T-cell (primary cell): Measurements from ENCODE around the gene ABCC10. TPM values are rescaled to one million over a fixed set of nuclear protein-coding genes. Genes with fewer than 3 reads are reported as not detected.

Source experiments
- ATAC-seq, 4 experiments: fragments of 200-7000 bp in 3 of 4; fragments of 150-1000 bp in 1 of 4; cut with Tn5 transposase; replicated peaks in 1 of 4; 1 replicate in 3 of 4; 2 replicates in 1 of 4; pipeline ENCODE4 v1.10.0; 2021; ENCODE audit warnings: moderate library complexity in 3 of 4, mild to moderate bottlenecking in 2 of 4, moderate number of reproducible peaks in 1 of 4
- CTCF ChIA-PET, 2 donors: fragments of 300-600 bp; sonication (Branson Sonifier 250); formaldehyde crosslinking; loops; one replicate each; lab custom pipeline; 2022; ENCODE audit warnings: antibody characterized with exemption in 2 of 2; lab: Charles Lee
- POLR2A ChIA-PET, 2 donors: fragments of 300-600 bp; sonication (Branson Sonifier 250); formaldehyde crosslinking; loops; one replicate each; lab custom pipeline; 2022; ENCODE audit warnings: antibody characterized with exemption in 2 of 2; lab: Charles Lee
- DNase-seq, 35 experiments: peaks; one replicate each; pipeline versions ENCODE4 v3.0.0 to v3.0.0-alpha.2; 2013 to 2023
- H3K27ac ChIP-seq: one replicate; pipeline ENCODE4 v1.5.1; 2013; ENCODE audit warnings: low read length
- H3K27me3 ChIP-seq, 2 experiments: replicated peaks in 1 of 2; 1 replicate in 1 of 2; 2 replicates in 1 of 2; pipeline versions ENCODE4 v1.6.1 to v1.7.0; 2013; ENCODE audit warnings: low read length in 1 of 2, mixed read lengths in 1 of 2; ENCODE audit not compliant: control insufficient read depth in 2 of 2, insufficient read depth in 2 of 2; ENCODE audit errors: extremely low read depth in 1 of 2
- H3K36me3 ChIP-seq, 2 donors: 1 replicate in 1 of 2; 2 replicates in 1 of 2; pipeline versions ENCODE4 v1.6.1 to v1.7.0; 2013; ENCODE audit warnings: low read length in 1 of 2; ENCODE audit not compliant: control insufficient read depth in 2 of 2, insufficient read depth in 1 of 2; ENCODE audit errors: extremely low read depth in 1 of 2
- H3K4me1 ChIP-seq, 2 experiments: 1 replicate in 1 of 2; 2 replicates in 1 of 2; pipeline versions ENCODE4 v1.6.1 to v1.7.0; 2013; ENCODE audit warnings: low read length in 2 of 2, mixed read lengths in 1 of 2; ENCODE audit not compliant: insufficient read depth in 2 of 2, control insufficient read depth in 1 of 2; ENCODE audit errors: extremely low read depth in 1 of 2
- H3K4me3 ChIP-seq, 2 donors: 1 replicate in 1 of 2; 2 replicates in 1 of 2; pipeline versions ENCODE4 v1.5.1 to v1.7.0; 2013; ENCODE audit warnings: mild to moderate bottlenecking in 2 of 2, low read length in 1 of 2, moderate library complexity in 1 of 2; ENCODE audit not compliant: control insufficient read depth in 1 of 2; ENCODE audit errors: extremely low read depth in 1 of 2
- H3K9me3 ChIP-seq: 2 replicates; pipeline ENCODE4 v1.7.0; 2013
- H3K27ac Mint-ChIP-seq, 2 donors: one replicate each; pipeline ENCODE4 v1.8.0; 2020 to 2021; ENCODE audit warnings: mild to moderate bottlenecking in 2 of 2, mixed read lengths in 2 of 2
- H3K27me3 Mint-ChIP-seq, 2 donors: one replicate each; pipeline ENCODE4 v1.8.0; 2021 to 2022; ENCODE audit warnings: mixed read lengths in 2 of 2
- H3K36me3 Mint-ChIP-seq: one replicate; pipeline ENCODE4 v1.8.0; 2021; ENCODE audit warnings: mixed read lengths
- H3K4me1 Mint-ChIP-seq, 3 donors: one replicate each; pipeline ENCODE4 v1.8.0; 2020 to 2022; ENCODE audit warnings: mixed read lengths in 3 of 3, mild to moderate bottlenecking in 1 of 3
- H3K4me3 Mint-ChIP-seq, 3 donors: one replicate each; pipeline ENCODE4 v1.8.0; 2020 to 2022; ENCODE audit warnings: mild to moderate bottlenecking in 3 of 3, mixed read lengths in 3 of 3, moderate library complexity in 3 of 3
- H3K9me3 Mint-ChIP-seq, 3 donors: one replicate each; pipeline ENCODE4 v1.8.0; 2020 to 2022; ENCODE audit warnings: mixed read lengths in 3 of 3
- WGBS: methylation state at CpG from one replicate; pipeline ENCODE4 v1.1.5; 2013; ENCODE audit warnings: missing lambda C conversion rate; ENCODE audit not compliant: insufficient coverage; 5-methylcytosine and 5-hydroxymethylcytosine counted together
- total RNA-seq, 35 experiments: library from RNA in 6 of 35; stranded (reverse) in 6 of 35; fragments of 120-200 nt in 1 of 35; gene quantifications; one replicate each; pipeline versions ENCODE4 v1.2.1 to v1.2.4 and lab custom pipeline; 2013 to 2026

ABCC10 gene
- total RNA-seq, 5 donors from 2014 or later (not counting 1 experiment from before 2014, with no cell fraction given): 57.8 to 85.4 (median 75.5) TPM

DNA sequence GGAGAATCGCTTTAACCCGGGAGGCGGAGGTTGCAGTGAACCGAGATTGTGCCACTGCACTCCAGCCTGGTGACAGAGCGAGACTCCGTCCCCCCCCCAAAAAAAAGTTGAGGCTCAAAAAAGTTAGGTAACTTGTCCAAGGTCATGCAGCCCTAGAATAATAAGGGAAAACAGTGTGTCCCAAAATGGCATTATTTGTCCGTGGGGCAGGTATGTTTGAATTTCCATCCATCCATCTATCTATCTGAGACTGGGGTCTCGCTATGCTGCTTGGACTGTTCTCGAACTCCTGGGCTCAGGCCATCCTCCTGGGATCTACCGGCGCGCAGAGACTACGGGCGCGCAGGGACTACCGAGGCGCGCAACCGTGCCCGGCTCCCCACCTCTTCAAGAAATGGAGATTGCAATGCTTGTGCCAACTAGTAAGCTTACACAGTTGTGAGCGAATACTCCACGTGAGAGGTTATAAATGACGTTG, 374 bp upstream of the ABCC10 start:
- Mint-ChIP-seq H3K27me3 (no peaks in the 10 kb centered on the region), H3K4me1 (peaks cover 24 to 34% (median 29%) of the 10 kb centered on the region in 3 donors), H3K4me3 (peak overlapping the region; percentile 92 to 94 (median 92)), H3K9me3 (no peaks in the 10 kb centered on the region), H3K27ac (peak overlapping the region; percentile 94), H3K36me3 (peaks cover 3% of the 10 kb centered on the region)
- DNase-seq (no peak), ATAC-seq (no peak)
- ChIA-PET CTCF (interaction anchor here in 1 of 2 donors (0.6 to 1.5 kb wide), 8 partner anchors 14 to 655 kb away, joined by 3 to 10 read pairs (median 5); partner anchors contain the start of gene ZNF318), POLR2A (interaction anchor here (0.6 to 0.8 kb wide), 3 partner anchors 14 to 89 kb away, joined by 3 to 8 read pairs (median 7); partner anchors contain the start of gene YIPF3 (in 1 of the 2))
- WGBS: 53% methylated on average over 22 of the region's 23 CpGs
- Histone ChIP-seq H3K27me3 (no peaks in the 10 kb centered on the region), H3K4me3 (peak overlapping the region; percentile 81 to 92), H3K9me3 (no peaks in the 10 kb centered on the region), H3K27ac (peak overlapping the region; percentile 90), H3K4me1 (peaks cover 9 to 31% of the 10 kb centered on the region in 2 experiments), H3K36me3 (peaks cover 0 to 7% of the 10 kb centered on the region in 2 donors)

DNA sequence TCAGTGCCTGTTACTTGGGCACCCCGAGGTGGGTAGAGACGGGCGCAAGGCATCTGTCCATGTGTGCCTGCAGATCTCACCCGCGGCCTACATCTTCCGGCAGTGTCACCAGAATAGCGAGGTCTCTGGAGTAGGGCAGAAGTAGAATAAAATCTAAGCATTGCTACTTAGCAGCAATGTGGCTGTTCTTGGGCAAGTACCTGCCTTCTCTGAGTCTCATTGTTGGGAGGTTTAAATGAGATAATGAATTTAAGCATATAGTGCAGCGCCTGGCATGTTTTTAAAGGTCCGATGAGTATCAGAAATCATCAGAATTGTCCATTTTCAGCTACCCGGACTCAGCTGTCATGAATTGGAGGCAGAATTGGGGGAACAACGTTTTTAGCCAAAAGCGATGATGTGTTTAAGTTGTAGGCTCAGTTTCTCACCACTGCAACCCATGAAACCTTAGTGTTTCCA, 800 bp downstream of the ABCC10 start:
- CTCF ChIA-PET: interaction anchor here in 1 of 2 donors (0.8 to 1.5 kb wide), 2 partner anchors 41 to 78 kb away, joined by 5 to 8 read pairs; no protein-coding TSS in a partner anchor
- WGBS: 0% methylated on average over 5 of the region's 12 CpGs
- Mint-ChIP-seq H3K36me3 (peaks cover 3% of the 10 kb centered on the region), H3K27ac (peak overlapping the region; percentile 94), H3K4me1 (peaks cover 28 to 36% (median 31%) of the 10 kb centered on the region in 3 donors), H3K27me3 (no peaks in the 10 kb centered on the region), H3K9me3 (no peaks in the 10 kb centered on the region), H3K4me3 (peak overlapping the region; percentile 92 to 94 (median 92))
- Histone ChIP-seq H3K4me3 (peak overlapping the region; percentile 81 to 92), H3K36me3 (peaks cover 0 to 19% of the 10 kb centered on the region in 2 donors), H3K4me1 (peaks cover 9 to 31% of the 10 kb centered on the region in 2 experiments), H3K27me3 (no peaks in the 10 kb centered on the region), H3K27ac (peak overlapping the region; percentile 90), H3K9me3 (no peaks in the 10 kb centered on the region)
- DNase-seq (peak in 2 of 35 experiments; percentile 13 to 18), ATAC-seq (peak in 1 of 4 experiments; percentile 48)
- POLR2A ChIA-PET: interaction anchor here in 1 of 2 donors (0.6 kb wide), 1 partner anchor 768 kb away, joined by 6 read pairs; no protein-coding TSS in a partner anchor

- WGBS: no CpG with 5 or more reads among the region's 3 CpGs
- peaks cover 28 to 36% (median 31%) of the 10 kb centered on the region in 3 donors for H3K4me1 Mint-ChIP-seq
- Histone ChIP-seq H3K4me1 (peaks cover 9 to 31% of the 10 kb centered on the region in 2 experiments), H3K4me3 (no peak overlapping the region), H3K27me3 (no peaks in the 10 kb centered on the region), H3K9me3 (no peaks in the 10 kb centered on the region), H3K36me3 (peaks cover 0 to 26% of the 10 kb centered on the region in 2 donors), H3K27ac (peak overlapping the region; percentile 90)
- peaks cover 3% of the 10 kb centered on the region for H3K36me3 Mint-ChIP-seq
- no peaks in the 10 kb centered on the region for H3K27me3 Mint-ChIP-seq
- DNase-seq: no peak
- ChIA-PET POLR2A (no interaction called here), CTCF (no interaction called here)
- H3K27ac Mint-ChIP-seq: peak overlapping the region; percentile 94
- no peaks in the 10 kb centered on the region for H3K9me3 Mint-ChIP-seq
- H3K4me3 Mint-ChIP-seq: peak overlapping the region; percentile 92 to 94 (median 92)
- no peak for ATAC-seq
Observed at GRCh38 chr6:43428874-43429273, 1.5 kb downstream of the ABCC10 start.

DNA sequence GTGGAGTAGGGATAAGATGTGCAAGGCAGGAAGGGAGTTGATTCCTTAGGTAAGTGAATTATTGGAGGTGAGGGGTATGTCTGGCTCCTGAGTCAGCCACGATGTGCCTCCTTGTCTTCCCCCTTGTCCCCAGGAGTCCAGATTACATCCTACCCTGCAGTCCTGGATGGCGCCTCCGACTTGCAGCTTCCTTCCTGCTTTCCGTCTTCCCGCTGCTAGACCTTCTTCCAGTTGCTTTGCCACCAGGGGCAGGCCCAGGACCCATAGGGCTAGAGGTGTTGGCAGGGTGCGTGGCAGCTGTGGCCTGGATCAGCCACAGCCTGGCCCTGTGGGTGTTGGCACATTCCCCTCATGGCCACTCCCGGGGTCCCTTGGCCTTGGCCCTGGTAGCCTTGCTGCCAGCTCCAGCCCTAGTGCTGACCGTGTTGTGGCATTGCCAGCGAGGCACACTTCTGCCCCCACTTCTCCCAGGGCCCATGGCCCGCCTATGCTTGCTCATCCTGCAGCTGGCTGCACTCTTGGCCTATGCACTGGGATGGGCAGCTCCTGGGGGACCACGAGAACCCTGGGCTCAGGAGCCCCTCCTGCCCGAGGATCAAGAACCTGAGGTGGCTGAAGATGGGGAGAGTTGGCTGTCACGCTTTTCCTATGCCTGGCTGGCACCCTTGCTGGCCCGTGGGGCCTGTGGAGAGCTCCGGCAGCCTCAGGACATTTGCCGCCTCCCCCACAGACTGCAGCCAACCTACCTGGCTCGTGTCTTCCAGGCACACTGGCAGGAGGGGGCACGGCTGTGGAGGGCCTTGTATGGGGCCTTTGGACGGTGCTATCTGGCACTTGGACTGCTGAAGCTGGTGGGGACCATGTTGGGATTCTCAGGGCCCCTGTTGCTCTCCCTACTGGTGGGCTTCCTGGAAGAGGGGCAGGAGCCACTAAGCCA, 4.9 kb downstream of the ABCC10 start:
- no peaks in the 10 kb centered on the region for H3K27me3 ChIP-seq
- peaks cover 9 to 25% of the 10 kb centered on the region in 2 experiments for H3K4me1 ChIP-seq
- WGBS: over 99% methylated on average over 9 of the region's 19 CpGs
- H3K4me1 Mint-ChIP-seq: peaks cover 23 to 28% (median 27%) of the 10 kb centered on the region in 3 donors
- H3K36me3 Mint-ChIP-seq: peaks cover 7% of the 10 kb centered on the region
- no peak overlapping the region for H3K27ac ChIP-seq
- no peak overlapping the region for H3K27ac Mint-ChIP-seq
- ChIA-PET CTCF (interaction anchor here (0.5 kb wide), 2 partner anchors 41 to 106 kb away, joined by 3 to 4 read pairs; no protein-coding TSS in a partner anchor), POLR2A (no interaction called here)
- no peaks in the 10 kb centered on the region for H3K9me3 ChIP-seq
- H3K9me3 Mint-ChIP-seq: no peaks in the 10 kb centered on the region
- no peaks in the 10 kb centered on the region for H3K27me3 Mint-ChIP-seq
- ATAC-seq: no peak
- no peak overlapping the region for H3K4me3 ChIP-seq
- H3K36me3 ChIP-seq: peaks cover 5 to 40% of the 10 kb centered on the region in 2 donors
- no peak for DNase-seq
- no peak overlapping the region for H3K4me3 Mint-ChIP-seq

GRCh38 chr6:43433148-43433547, 5.8 kb downstream of the ABCC10 start:
- H3K27ac ChIP-seq: no peak overlapping the region
- no peaks in the 10 kb centered on the region for H3K27me3 Mint-ChIP-seq
- ChIA-PET CTCF (interaction anchor here in 1 of 2 donors (0.5 kb wide), 1 partner anchor 107 kb away, joined by 4 read pairs; no protein-coding TSS in a partner anchor), POLR2A (no interaction called here)
- H3K27me3 ChIP-seq: no peaks in the 10 kb centered on the region
- H3K9me3 Mint-ChIP-seq: no peaks in the 10 kb centered on the region
- no peak overlapping the region for H3K27ac Mint-ChIP-seq
- H3K4me1 ChIP-seq: peaks cover 9 to 21% of the 10 kb centered on the region in 2 experiments
- H3K4me3 Mint-ChIP-seq: no peak overlapping the region
- peaks cover 20 to 25% (median 22%) of the 10 kb centered on the region in 3 donors for H3K4me1 Mint-ChIP-seq
- 88% methylated on average over 4 of the region's 8 CpGs for WGBS
- no peaks in the 10 kb centered on the region for H3K9me3 ChIP-seq
- peaks cover 12% of the 10 kb centered on the region for H3K36me3 Mint-ChIP-seq
- H3K36me3 ChIP-seq: peaks cover 5 to 45% of the 10 kb centered on the region in 2 donors
- no peak for DNase-seq
- no peak for ATAC-seq
- H3K4me3 ChIP-seq: no peak overlapping the region
